Nephron progenitor cell (in vitro differentiated cells): ENCODE measurements around the gene NTRK3.
A peak's percentile ranks its signal among the peaks of the same experiment; 100 is the strongest.

Source experiments
- DNase-seq: peaks from one replicate; pipeline ENCODE4 v3.0.0; 2021
- H3K27ac Mint-ChIP-seq: 2 replicates; pipeline ENCODE4 v1.8.0; 2021; ENCODE audit warnings: mild to moderate bottlenecking, moderate library complexity, mixed read lengths
- H3K27me3 Mint-ChIP-seq: 2 replicates; pipeline ENCODE4 v1.8.0; 2021; ENCODE audit warnings: mild to moderate bottlenecking, low read depth, mixed read lengths; ENCODE audit not compliant: poor library complexity
- H3K36me3 Mint-ChIP-seq: 2 replicates; pipeline ENCODE4 v1.8.0; 2021; ENCODE audit warnings: low read depth, mixed read lengths
- H3K4me1 Mint-ChIP-seq: 2 replicates; pipeline ENCODE4 v1.8.0; 2021; ENCODE audit warnings: mixed read lengths
- H3K4me3 Mint-ChIP-seq: 2 replicates; pipeline ENCODE4 v1.8.0; 2021; ENCODE audit warnings: mild to moderate bottlenecking, moderate library complexity, mixed read lengths
- H3K9me3 Mint-ChIP-seq: 2 replicates; pipeline ENCODE4 v1.8.0; 2021; ENCODE audit warnings: mild to moderate bottlenecking, moderate library complexity, mixed read lengths
- TF ChIP-seq, protein P1 (sequence below): fragments of 200-600 bp; sonication (generic); IDR thresholded peaks from 2 replicates; pipeline ENCODE4 v1.5.0; 2021; ENCODE audit warnings: antibody characterized with exemption

Gene NTRK3

DNA sequence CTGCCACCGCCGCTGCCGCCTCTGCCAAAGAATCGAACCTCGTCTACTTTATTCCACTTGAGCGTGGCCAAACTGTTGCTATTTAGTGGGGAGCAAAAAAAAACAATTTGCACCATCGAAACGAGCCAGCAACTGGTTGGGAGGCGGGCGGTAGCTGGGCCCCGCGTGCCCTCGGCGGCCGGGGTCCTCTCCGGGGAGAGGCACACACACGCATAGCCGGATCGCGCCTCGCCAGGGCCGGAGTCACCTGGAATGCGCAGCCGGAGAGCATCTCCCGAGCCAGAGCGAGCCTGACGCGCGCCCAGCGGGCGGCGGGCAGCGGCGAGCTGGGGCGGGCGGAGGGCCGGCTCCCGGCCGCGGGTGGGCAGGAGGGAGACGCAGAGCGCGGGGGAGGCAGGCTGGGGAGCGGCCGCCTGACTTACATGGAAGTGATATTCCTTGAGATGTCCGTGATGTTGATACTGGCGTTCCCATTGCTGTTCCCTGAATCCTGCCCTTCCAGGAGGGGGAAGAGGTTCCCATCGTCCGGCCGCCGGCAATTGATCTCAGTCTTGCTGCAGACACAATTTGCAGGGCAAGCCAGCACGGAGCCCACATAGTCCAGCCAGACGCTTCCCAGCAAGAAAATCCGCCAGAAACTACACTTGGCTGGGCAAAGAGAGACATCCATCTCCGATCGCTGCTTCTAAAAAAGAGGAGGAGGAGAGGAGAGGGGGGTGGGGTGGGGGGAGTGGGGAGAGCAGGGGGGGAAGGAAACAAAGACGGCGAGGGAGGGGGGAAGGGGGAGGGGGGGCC lies 858 bp downstream of the NTRK3 start:
- Mint-ChIP-seq H3K4me3 (peak overlapping the region; percentile 77), H3K36me3 (no peaks in the 10 kb centered on the region), H3K27ac (no peak overlapping the region), H3K4me1 (peaks cover 49% of the 10 kb centered on the region), H3K27me3 (peaks cover 83% of the 10 kb centered on the region), H3K9me3 (no peaks in the 10 kb centered on the region)
- TF ChIP-seq, protein P1, sequence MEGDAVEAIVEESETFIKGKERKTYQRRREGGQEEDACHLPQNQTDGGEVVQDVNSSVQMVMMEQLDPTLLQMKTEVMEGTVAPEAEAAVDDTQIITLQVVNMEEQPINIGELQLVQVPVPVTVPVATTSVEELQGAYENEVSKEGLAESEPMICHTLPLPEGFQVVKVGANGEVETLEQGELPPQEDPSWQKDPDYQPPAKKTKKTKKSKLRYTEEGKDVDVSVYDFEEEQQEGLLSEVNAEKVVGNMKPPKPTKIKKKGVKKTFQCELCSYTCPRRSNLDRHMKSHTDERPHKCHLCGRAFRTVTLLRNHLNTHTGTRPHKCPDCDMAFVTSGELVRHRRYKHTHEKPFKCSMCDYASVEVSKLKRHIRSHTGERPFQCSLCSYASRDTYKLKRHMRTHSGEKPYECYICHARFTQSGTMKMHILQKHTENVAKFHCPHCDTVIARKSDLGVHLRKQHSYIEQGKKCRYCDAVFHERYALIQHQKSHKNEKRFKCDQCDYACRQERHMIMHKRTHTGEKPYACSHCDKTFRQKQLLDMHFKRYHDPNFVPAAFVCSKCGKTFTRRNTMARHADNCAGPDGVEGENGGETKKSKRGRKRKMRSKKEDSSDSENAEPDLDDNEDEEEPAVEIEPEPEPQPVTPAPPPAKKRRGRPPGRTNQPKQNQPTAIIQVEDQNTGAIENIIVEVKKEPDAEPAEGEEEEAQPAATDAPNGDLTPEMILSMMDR: no peak
- DNase-seq: peak; percentile 79

DNA sequence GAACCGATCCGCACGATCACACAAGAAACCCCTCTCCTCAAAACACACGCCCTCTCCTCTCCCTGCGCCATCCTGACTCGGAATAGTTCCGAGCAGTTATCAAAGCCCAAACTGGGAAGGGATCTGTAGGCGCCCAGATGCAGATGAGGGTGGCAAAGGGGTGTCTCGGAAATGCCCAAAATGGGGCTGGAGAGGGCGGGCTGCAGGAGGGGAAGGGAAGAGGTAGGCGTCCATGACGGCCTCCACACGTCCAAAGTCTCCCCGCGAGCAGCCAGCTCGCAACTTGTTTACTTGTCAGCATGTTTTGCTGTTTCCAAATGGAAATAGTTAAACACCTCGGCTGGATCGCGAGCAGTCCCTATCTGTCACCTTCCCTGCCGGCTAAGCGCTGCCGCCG lies 1.5 kb downstream of the NTRK3 start:
- H3K36me3 Mint-ChIP-seq: no peaks in the 10 kb centered on the region
- no peaks in the 10 kb centered on the region for H3K9me3 Mint-ChIP-seq
- peaks cover 52% of the 10 kb centered on the region for H3K4me1 Mint-ChIP-seq
- no peak for DNase-seq
- H3K27me3 Mint-ChIP-seq: peaks cover 78% of the 10 kb centered on the region
- H3K27ac Mint-ChIP-seq: peak overlapping the region; percentile 77
- TF ChIP-seq, protein P1: no peak
- peak overlapping the region; percentile 71 for H3K4me3 Mint-ChIP-seq

DNA sequence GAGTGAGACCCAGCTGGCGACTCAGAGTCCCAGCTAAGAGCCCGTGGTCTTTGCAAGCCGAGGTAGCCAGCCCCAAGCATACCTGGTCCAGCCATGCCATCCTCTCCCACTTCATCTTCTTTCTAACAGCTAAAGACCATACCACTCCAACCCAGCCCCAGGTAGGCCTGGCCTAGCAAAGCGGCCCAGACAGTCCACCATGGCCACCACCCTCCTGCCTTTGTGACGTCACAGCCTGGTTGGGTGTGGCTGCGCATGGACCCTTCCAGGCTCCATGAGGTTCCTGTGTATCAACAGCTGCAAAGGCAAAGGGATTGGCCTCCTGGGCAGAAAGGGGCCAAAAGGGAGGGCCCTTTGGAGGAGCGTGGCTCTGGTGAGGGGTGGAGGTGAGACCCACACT lies 4.1 kb downstream of the NTRK3 start:
- no peaks in the 10 kb centered on the region for H3K9me3 Mint-ChIP-seq
- peaks cover 57% of the 10 kb centered on the region for H3K27me3 Mint-ChIP-seq
- peaks cover 53% of the 10 kb centered on the region for H3K4me1 Mint-ChIP-seq
- no peak overlapping the region for H3K27ac Mint-ChIP-seq
- no peak for DNase-seq
- TF ChIP-seq, protein P1: no peak
- no peaks in the 10 kb centered on the region for H3K36me3 Mint-ChIP-seq
- H3K4me3 Mint-ChIP-seq: no peak overlapping the region

DNA sequence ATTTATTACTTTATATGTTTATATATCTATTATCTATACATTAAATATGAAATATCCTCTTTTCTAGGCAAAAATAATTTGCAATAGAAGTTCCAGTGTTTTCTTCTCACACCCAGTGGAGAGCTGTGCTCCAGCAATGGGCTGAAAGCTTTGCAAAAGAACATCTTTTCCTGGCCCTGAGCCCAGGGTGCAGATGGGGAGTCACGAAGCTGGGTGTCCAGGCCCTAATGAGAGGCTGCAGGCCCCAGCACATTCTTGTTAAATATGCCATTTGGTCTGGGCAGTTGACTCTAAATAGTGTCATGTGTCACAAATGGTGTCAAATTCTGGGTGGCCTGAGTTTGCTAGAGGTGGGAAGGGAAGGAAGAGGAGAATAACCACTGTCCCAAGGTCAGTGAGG lies 5.7 kb downstream of the NTRK3 start:
- peaks cover 57% of the 10 kb centered on the region for H3K27me3 Mint-ChIP-seq
- H3K27ac Mint-ChIP-seq: no peak overlapping the region
- peaks cover 55% of the 10 kb centered on the region for H3K4me1 Mint-ChIP-seq
- no peaks in the 10 kb centered on the region for H3K36me3 Mint-ChIP-seq
- no peak overlapping the region for H3K4me3 Mint-ChIP-seq
- TF ChIP-seq, protein P1: no peak
- DNase-seq: no peak
- no peaks in the 10 kb centered on the region for H3K9me3 Mint-ChIP-seq

DNA sequence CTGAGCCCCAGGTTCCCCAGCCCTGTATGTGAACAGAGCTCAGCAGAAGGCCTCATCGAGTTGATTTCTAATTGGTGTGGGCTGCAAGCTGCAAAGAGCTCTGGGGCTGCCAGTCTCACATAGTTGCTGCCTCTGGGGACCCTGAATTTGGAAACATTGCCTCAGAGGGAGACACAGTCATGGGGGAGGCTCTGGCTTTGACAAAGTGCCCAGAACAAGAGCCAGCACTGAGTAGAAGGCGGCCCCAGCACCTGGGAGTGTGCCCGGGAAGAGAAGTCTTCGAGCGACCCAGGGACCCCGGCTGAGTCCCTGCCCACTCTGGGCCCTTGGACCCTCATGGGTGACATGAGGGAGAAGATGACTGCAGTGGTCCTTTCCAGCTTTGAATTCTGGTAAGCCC lies 7.3 kb downstream of the NTRK3 start:
- H3K9me3 Mint-ChIP-seq: no peaks in the 10 kb centered on the region
- H3K27me3 Mint-ChIP-seq: peaks cover 50% of the 10 kb centered on the region
- peaks cover 41% of the 10 kb centered on the region for H3K4me1 Mint-ChIP-seq
- TF ChIP-seq, protein P1: no peak
- H3K36me3 Mint-ChIP-seq: no peaks in the 10 kb centered on the region
- no peak overlapping the region for H3K27ac Mint-ChIP-seq
- H3K4me3 Mint-ChIP-seq: no peak overlapping the region
- DNase-seq: no peak

DNA sequence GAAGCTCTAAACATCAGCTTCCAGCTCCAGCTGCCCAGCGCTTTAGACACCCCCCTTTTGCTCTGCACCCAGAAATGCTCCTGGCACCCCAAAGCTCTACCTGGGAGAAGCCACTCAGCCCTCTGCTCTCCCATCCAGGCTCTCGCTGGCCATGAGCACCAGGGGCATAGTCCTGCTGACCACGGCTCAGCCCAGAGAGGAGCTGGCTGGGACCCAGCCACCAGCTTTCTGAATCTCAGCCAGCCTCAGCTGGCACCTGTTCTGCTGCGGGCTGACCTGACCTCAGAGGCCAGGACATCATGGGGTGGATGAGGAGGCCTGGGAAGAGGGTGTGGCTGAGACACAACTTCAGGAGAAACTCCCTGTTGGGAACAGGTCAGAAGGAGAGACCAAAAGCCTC lies 8.6 kb downstream of the NTRK3 start:
- no peak for DNase-seq
- Mint-ChIP-seq H3K4me1 (peaks cover 37% of the 10 kb centered on the region), H3K27ac (no peak overlapping the region), H3K4me3 (no peak overlapping the region), H3K36me3 (no peaks in the 10 kb centered on the region), H3K9me3 (no peaks in the 10 kb centered on the region), H3K27me3 (peaks cover 37% of the 10 kb centered on the region)
- TF ChIP-seq, protein P1: no peak
